Esophagus squamous epithelium (tissue), 4 donors: ENCODE data around the gene TMEM163.

Source experiments
- POLR2A ChIP-seq, 4 donors: fragments of 450-650 bp; IDR thresholded peaks; one replicate each; pipeline ENCODE4 v1.6.1; 2017; ENCODE audit warnings: antibody characterized with exemption in 4 of 4, mild to moderate bottlenecking in 4 of 4, moderate library complexity in 3 of 4
- TF ChIP-seq, protein P1 (sequence below), 6 experiments: fragments of 450-650 bp in 4 of 6; fragments of 200-600 bp in 2 of 6; sonication (generic) in 2 of 6; IDR thresholded peaks; one replicate each; pipeline ENCODE4 v1.5.1; 2016 to 2019; ENCODE audit warnings: antibody characterized with exemption in 6 of 6, mild to moderate bottlenecking in 4 of 6, moderate library complexity in 4 of 6

DNA sequence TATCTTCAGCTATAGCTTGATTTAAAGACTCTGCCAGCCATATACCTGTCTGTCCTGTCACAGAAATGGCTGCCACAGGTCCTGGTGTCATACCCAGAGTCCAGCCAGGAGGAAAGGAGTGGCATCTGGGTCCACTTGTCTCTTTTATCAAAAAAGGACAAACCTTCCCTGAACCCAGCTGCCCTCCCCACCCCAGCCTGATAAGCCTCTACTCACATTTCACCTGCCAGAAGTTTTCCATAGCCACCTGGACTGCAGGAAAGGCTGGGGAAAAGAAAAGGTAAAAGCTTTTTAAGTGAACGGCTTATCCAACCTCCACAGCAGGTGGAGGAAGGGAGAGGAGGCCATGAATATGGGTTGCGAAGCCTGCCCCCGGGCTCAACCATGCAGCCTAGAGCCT, 32.8 kb downstream of the TMEM163 start:
- TF ChIP-seq, protein P1, sequence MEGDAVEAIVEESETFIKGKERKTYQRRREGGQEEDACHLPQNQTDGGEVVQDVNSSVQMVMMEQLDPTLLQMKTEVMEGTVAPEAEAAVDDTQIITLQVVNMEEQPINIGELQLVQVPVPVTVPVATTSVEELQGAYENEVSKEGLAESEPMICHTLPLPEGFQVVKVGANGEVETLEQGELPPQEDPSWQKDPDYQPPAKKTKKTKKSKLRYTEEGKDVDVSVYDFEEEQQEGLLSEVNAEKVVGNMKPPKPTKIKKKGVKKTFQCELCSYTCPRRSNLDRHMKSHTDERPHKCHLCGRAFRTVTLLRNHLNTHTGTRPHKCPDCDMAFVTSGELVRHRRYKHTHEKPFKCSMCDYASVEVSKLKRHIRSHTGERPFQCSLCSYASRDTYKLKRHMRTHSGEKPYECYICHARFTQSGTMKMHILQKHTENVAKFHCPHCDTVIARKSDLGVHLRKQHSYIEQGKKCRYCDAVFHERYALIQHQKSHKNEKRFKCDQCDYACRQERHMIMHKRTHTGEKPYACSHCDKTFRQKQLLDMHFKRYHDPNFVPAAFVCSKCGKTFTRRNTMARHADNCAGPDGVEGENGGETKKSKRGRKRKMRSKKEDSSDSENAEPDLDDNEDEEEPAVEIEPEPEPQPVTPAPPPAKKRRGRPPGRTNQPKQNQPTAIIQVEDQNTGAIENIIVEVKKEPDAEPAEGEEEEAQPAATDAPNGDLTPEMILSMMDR (IDR thresholded peaks at IDR 0.05), result no peak
- no peak for TF ChIP-seq POLR2A (IDR thresholded peaks at IDR 0.05)
